ENCODE measurements around the gene NEURL1B.

NEURL1B gene

GRCh38 chr5:172683264-172683644 lies 42.2 kb downstream of the NEURL1B start:
- DNase-seq: no peak

DNA sequence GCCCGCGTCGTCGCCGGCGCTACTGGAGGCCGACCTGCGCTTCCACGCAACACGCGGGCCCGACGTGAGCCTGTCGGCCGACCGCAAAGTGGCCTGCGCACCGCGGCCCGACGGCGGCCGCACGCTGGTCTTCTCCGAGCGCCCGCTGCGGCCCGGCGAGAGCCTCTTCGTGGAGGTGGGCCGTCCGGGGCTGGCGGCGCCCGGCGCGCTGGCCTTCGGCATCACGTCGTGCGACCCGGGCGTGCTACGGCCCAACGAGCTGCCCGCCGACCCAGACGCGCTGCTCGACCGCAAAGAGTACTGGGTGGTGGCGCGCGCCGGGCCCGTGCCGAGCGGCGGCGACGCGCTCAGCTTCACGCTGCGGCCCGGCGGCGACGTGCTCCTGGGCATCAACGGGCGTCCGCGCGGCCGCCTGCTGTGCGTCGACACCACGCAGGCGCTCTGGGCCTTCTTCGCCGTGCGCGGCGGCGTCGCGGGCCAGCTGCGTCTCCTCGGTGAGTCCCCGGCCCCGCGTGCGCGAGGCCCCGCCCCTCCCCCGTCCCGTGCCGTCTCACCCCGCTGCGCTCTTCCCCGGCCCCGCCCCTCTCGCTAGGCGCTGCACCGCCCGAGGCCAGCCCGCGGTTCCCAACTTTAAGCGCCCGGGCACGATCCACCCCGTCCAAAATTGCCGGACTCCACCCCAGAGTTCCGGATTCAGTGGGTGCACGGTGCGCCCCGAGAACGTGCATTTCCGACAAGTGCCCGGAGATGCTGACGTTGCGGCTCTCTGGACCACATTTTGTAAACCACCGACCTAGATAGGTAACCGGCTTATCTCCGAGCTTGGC lies 42.8 kb downstream of the NEURL1B start:
- no peak for DNase-seq

GRCh38 chr5:172685091-172685490 lies 44.0 kb downstream of the NEURL1B start:
- DNase-seq: no peak

- no peak for DNase-seq
Measured at GRCh38 chr5:172686111-172686510, 45.0 kb downstream of the NEURL1B start.

GRCh38 chr5:172686539-172687390 lies 45.7 kb downstream of the NEURL1B start:
- DNase-seq: no peak

DNA sequence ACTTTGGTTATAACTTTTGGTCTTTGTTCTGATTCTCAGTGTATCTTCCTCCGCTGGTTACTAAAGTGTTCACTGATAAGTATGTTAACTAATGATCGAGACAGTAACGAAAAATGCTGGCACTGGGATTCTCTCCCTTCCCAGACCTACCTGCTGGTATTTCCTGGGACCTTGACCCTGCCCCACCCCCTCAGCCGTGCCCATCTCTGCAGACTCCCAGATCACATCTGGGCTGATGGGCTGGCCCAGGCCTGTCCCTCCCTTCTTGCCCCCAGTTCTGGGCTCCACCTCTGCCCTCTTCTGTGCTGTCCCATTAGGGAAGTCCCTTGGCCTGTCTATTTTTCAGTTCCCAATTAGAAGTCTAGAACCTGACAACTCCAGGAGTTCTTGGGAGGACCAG lies 46.9 kb downstream of the NEURL1B start:
- no peak for DNase-seq

GRCh38 chr5:172688349-172689217 lies 47.5 kb downstream of the NEURL1B start:
- no peak for DNase-seq

DNA sequence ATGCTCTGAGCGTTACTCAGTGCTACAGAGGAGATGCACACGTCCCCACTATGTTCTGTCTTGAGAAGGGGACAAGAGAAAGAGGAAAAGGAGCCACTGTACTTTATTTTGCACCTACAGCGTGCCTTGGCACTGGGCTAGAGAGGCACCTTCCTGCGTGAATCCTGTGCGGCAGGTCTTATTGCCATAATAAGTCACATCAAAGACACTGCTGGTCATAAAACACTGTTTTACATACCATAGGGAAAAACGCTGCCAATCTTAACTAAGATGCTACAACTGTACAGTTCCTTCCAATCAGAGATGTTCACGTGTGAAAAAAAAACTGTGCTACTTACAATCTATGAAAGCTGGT lies 48.1 kb downstream of the NEURL1B start:
- DNase-seq: no peak

DNA sequence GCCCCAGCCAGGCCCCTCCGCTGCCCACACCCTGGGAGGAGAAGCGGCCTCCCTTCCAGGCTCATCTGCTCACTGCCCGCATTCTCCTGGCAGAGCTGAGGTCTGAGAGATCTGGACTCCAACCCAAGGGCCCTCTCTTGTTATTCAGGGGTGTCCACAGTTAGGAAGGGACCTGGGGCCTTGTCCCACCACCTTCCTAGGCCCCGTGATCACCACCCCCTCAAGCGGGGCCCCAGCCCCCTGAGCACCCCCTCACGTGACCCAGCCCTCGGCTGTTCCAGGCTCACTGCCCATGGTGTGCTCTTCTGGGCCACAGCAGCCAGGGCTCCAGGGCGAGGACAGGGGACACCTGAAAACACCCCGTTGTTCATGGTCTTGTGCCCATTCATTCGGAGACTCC lies 48.7 kb downstream of the NEURL1B start:
- no peak for DNase-seq

DNA sequence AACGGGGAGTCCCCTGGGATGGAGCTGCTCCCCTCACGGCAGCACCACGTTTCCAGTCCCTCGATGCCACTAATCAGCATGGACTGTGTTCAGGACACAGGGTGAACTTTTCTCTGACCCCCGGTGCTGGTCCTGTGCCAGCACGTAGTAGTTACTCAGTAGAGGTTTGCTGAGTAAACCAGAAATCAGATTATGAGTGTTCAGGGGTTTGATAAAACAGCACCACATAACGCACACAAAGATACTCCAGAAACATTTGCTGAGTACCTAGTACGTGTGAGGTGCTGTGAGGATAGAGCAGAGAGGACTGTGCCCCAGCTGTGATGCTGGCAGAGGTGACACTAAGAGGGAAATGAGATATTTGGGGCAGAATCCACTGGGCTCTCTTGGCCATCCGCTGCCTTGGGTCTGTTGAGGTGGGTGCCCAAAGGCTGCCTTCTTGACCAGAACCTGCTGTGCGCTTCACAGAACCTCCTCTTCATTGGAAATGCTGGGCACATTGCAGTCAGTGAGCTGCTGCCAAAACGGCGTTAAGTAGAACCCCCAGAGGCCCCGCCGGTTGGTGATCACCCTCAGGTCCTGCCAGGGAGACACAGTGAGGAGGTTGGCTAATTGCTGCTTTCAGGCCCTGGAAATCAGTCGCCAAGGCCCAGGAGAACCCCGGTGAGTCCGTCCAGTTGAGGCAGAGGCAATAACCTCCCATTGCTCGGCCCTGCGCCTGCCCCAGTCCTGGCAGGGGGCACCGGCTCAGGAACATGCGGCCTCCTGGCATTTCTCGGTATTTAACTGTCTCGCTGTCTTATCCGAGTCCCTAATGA lies 49.4 kb downstream of the NEURL1B start:
- DNase-seq: no peak

- DNase-seq: no peak
Measured at GRCh38 chr5:172691886-172692285, 50.8 kb downstream of the NEURL1B start.

GRCh38 chr5:172692451-172692850 lies 51.4 kb downstream of the NEURL1B start:
- no peak for DNase-seq

DNA sequence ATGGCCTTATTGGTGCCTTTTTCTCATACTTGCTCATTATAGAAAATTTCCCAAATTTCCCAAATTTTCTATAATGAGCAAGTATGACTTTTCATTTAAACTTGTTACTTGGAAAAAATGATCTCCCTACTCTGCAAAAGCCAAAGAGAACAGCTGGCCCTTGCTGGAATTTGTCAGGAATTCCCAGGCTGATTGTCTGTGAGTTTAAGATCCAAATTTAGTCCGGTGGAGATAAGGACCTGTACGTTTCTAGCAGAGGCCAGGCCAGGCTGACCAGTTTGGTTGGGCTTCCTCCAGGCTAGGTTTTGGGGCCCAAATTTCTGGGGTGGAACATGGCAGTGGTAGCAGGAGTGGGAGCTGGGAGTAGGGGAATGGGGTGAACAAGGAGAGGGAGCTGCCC lies 51.9 kb downstream of the NEURL1B start:
- no peak for DNase-seq

GRCh38 chr5:172694061-172694460 lies 53.0 kb downstream of the NEURL1B start:
- DNase-seq: no peak

DNA sequence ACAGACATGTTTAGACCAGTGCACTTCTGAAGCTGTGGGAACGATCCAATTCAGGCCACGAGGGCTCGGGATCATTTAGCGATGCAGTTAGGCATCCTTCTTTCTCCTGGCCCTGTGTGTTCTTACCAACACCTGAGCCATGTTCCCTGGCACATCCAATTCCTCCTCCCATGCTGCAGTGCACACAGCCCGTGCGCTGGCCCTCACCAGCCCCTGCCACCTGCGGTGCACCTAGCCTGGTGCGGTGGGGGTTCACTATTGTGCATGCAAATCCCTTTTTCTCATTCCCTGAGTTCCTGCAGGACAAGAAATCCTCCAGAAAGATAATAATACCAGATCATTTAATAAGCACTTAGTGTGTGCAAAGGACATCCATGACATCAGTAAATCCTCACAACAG lies 53.5 kb downstream of the NEURL1B start:
- no peak for DNase-seq

DNA sequence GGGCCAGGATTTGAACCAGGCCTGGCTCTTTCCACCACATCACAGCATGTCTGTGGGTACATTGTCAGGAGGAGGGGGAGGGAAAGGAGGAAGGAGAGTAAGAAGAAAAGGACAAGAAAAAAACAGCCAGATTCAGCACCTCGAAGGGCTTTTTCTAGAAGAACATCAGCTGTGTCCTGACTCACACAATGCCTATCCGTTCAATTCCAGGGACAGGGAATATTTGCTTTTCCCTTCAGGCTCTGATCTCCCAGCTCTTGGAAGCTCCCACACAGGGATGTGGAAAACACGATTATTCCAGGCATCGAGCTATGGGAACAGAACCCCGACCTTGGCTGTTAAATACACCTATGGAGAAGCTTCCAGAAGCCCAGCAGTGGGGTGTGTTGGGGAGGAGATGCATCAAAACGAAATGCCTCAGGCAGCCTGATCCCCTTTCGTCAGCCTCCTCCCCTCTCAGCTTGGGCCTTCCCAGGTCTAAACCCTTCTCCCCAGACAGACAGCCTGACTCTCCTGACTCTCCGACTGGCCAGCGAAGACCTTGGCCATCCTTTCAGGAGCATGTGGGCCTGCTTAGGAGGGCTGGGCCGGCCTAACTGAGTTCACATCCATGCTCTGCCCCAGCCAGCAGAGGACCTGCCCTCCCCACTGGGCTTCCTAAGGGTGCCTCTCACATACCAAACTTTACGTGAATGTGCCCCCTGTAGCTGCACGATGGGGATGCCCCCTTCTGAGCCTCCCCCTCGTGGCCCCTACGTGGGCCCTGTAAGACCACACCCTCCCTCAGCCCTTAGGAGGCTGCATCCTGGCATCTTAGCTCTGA lies 54.4 kb downstream of the NEURL1B start:
- DNase-seq: no peak

GRCh38 chr5:172696171-172696849 lies 55.2 kb downstream of the NEURL1B start:
- DNase-seq: no peak

GRCh38 chr5:172697123-172698121 lies 56.4 kb downstream of the NEURL1B start:
- DNase-seq: peak; percentile 30

GRCh38 chr5:172699423-172699822 lies 58.4 kb downstream of the NEURL1B start:
- no peak for DNase-seq

GRCh38 chr5:172699999-172700364 lies 58.9 kb downstream of the NEURL1B start:
- no peak for DNase-seq
